Ramos (cell line): ENCODE measurements around the gene ZBTB40.

Experiments used
- in situ Hi-C: fragments of 300-500 bp; cut with MboI; formaldehyde crosslinking; loops from one replicate; pipeline ENCODE4 v1.14.3; 2022; ENCODE audit warnings: low sequenced_read_pairs; ENCODE audit not compliant: unreplicated experiment

Gene ZBTB40

GRCh38 chr1:22428672-22429071 is 23.0 kb upstream of the ZBTB40 start:
- in situ Hi-C loops = no loop called here

- in situ Hi-C loops = no loop called here
Measured at GRCh38 chr1:22431965-22432364, 19.7 kb upstream of the ZBTB40 start.

- in situ Hi-C loops = no loop called here
Measured at GRCh38 chr1:22434717-22435116, 16.9 kb upstream of the ZBTB40 start.

GRCh38 chr1:22436948-22437347 is 14.7 kb upstream of the ZBTB40 start:
- in situ Hi-C loops = no loop called here

GRCh38 chr1:22437573-22437972 is 14.1 kb upstream of the ZBTB40 start:
- in situ Hi-C loops = no loop called here

- in situ Hi-C loops = no loop called here
Measured at GRCh38 chr1:22440582-22440981, 11.1 kb upstream of the ZBTB40 start.

- in situ Hi-C loops = no loop called here
Measured at GRCh38 chr1:22442212-22442894, 9.3 kb upstream of the ZBTB40 start.

- in situ Hi-C loops = no loop called here
Measured at GRCh38 chr1:22443332-22443731, 8.3 kb upstream of the ZBTB40 start.

GRCh38 chr1:22444856-22445255 is 6.8 kb upstream of the ZBTB40 start:
- in situ Hi-C loops = no loop called here

GRCh38 chr1:22447621-22448111 is 4.0 kb upstream of the ZBTB40 start:
- in situ Hi-C loops = no loop called here

GRCh38 chr1:22449636-22450035 is 2.0 kb upstream of the ZBTB40 start:
- in situ Hi-C loops = no loop called here

GRCh38 chr1:22450351-22451021 is 1.2 kb upstream of the ZBTB40 start:
- in situ Hi-C loops = no loop called here

- in situ Hi-C loops = no loop called here
Measured at GRCh38 chr1:22452481-22452957, 868 bp downstream of the ZBTB40 start.

- in situ Hi-C loops = no loop called here
Measured at GRCh38 chr1:22453181-22453580, 1.5 kb downstream of the ZBTB40 start.

GRCh38 chr1:22454476-22455056 is 2.9 kb downstream of the ZBTB40 start:
- in situ Hi-C loops = no loop called here

GRCh38 chr1:22457345-22457744 is 5.7 kb downstream of the ZBTB40 start:
- in situ Hi-C loops = no loop called here

- in situ Hi-C loops = no loop called here
Measured at GRCh38 chr1:22457836-22458235, 6.2 kb downstream of the ZBTB40 start.

GRCh38 chr1:22461100-22461499 is 9.4 kb downstream of the ZBTB40 start:
- in situ Hi-C loops = no loop called here

- in situ Hi-C loops = no loop called here
Measured at GRCh38 chr1:22461678-22462527, 10.3 kb downstream of the ZBTB40 start.

GRCh38 chr1:22462928-22463327 is 11.3 kb downstream of the ZBTB40 start:
- in situ Hi-C loops = no loop called here
